ENCODE measurements around the gene KIF7. TPM values are rescaled to one million over a fixed set of nuclear protein-coding genes. Genes with fewer than 3 reads are reported as not detected.
A peak's percentile ranks its signal among the peaks of the same experiment; 100 is the strongest.

The KIF7 gene
- total and polyA plus RNA-seq, 2 of the 4 experiments (the other 2 are of a cell fraction), result 5.0 to 9.0 TPM

GRCh38 chr15:89704411-89704810, 49.1 kb upstream of the KIF7 start:
- intact Hi-C loops (cut with micrococcal nuclease) (no loop called here), dilution Hi-C loops (cut with HindIII; ENCODE audit: low sequenced_read_pairs, unreplicated experiment) (no loop called here), in situ Hi-C loops (cut with MboI; ENCODE audit: low sequenced_read_pairs) (no loop called here)
- H2AK5ac ChIP-seq (ENCODE audit: low read depth, low read length), result no peak overlapping the region
- H3K23ac ChIP-seq (ENCODE audit: low read depth, low read length), result no peak overlapping the region
- no peaks in the 10 kb centered on the region for H3K4me1 ChIP-seq (ENCODE audit: control insufficient read depth, insufficient read depth, low read length)
- no peak overlapping the region for H3K4me3 ChIP-seq (ENCODE audit: insufficient read depth, low read depth, low read length)
- H3K36me3 ChIP-seq (ENCODE audit: control insufficient read depth, insufficient read depth, low read length), result no peaks in the 10 kb centered on the region
- H2BK120ac ChIP-seq (ENCODE audit: low read depth, low read length), result no peak overlapping the region
- BruUV-seq (replicated peaks), result no TSS peak
- TF ChIP-seq MXI1 (IDR thresholded peaks at IDR 0.05; ENCODE audit: borderline replicate concordance, low read depth, low read length), result no peak
- no peak for TF ChIP-seq CHD1 (IDR thresholded peaks at IDR 0.05; ENCODE audit: low read depth, low read length)
- TF ChIP-seq BHLHE40 (IDR thresholded peaks at IDR 0.05; ENCODE audit: low read depth, low read length), result no peak
- no peak for TF ChIP-seq SMC3 (IDR thresholded peaks at IDR 0.05; ENCODE audit: low read depth, low read length)
- TF ChIP-seq NFE2L2 (IDR thresholded peaks at IDR 0.05; ENCODE audit: low read depth, low read length), result no peak
- TF ChIP-seq MAFK (IDR thresholded peaks at IDR 0.05; ENCODE audit: low read depth, low read length), result no peak
- TF ChIP-seq RFX5 (IDR thresholded peaks at IDR 0.05; ENCODE audit: low read depth, low read length), result no peak
- no peak for TF ChIP-seq MAZ (IDR thresholded peaks at IDR 0.05; ENCODE audit: borderline replicate concordance, low read depth, low read length)
- no peak for TF ChIP-seq RCOR1 (IDR thresholded peaks at IDR 0.05; ENCODE audit: insufficient replicate concordance, low read length)
- TF ChIP-seq CTCF (conservative IDR thresholded peaks at IDR 0.05; ENCODE audit: low read depth, low read length), result no peak
- no peak for TF ChIP-seq RAD21 (IDR thresholded peaks at IDR 0.05; ENCODE audit: low read length)
- no peak for TF ChIP-seq ELK1 (IDR thresholded peaks at IDR 0.05; ENCODE audit: borderline replicate concordance, low read depth, low read length)
- no peak for TF ChIP-seq FOS (IDR thresholded peaks at IDR 0.05; ENCODE audit: low read depth, low read length)
- H2BK5ac ChIP-seq (ENCODE audit: low read depth, low read length, poor library complexity, severe bottlenecking), result no peak overlapping the region
- H3K18ac ChIP-seq (ENCODE audit: low read depth, low read length), result no peak overlapping the region
- H4K91ac ChIP-seq (ENCODE audit: insufficient read depth, low read depth, low read length), result no peak overlapping the region
- no peak overlapping the region for H3K56ac ChIP-seq (ENCODE audit: extremely low read depth, insufficient read depth, low read length)
- H3K27me3 ChIP-seq (ENCODE audit: control insufficient read depth, insufficient read depth, low read length), result peaks cover 47% of the 10 kb centered on the region
- no peak overlapping the region for H2BK20ac ChIP-seq (ENCODE audit: low read depth, low read length)
- no peak overlapping the region for H3K4ac ChIP-seq (ENCODE audit: low read depth, low read length)
- no peak overlapping the region for H2AFZ ChIP-seq (replicated peaks; ENCODE audit: low read length, poor library complexity)
- DNase-seq (peak; percentile 1), ATAC-seq (ENCODE audit: low read depth) (no peak)
- no peaks in the 10 kb centered on the region for H3K9me3 ChIP-seq (ENCODE audit: control insufficient read depth, insufficient read depth, low read length)
- ChIA-PET POLR2A (ENCODE audit: unreplicated experiment) (no interaction called here), CTCF (no interaction called here)
- no peak overlapping the region for H3K4me2 ChIP-seq (ENCODE audit: low read depth, low read length)
- no peak overlapping the region for H2AK9ac ChIP-seq (replicated peaks; ENCODE audit: low read depth, low read length, poor library complexity)
- no peak overlapping the region for H3K27ac ChIP-seq (ENCODE audit: insufficient read depth, low read length)
- H2BK15ac ChIP-seq (ENCODE audit: low read depth, low read length), result no peak overlapping the region
- H3K9ac ChIP-seq (ENCODE audit: low read depth, low read length), result no peak overlapping the region
- H3K9me1 ChIP-seq (ENCODE audit: insufficient read depth, low read length), result no peaks in the 10 kb centered on the region
- H4K20me1 ChIP-seq (ENCODE audit: insufficient read depth, low read length), result no peaks in the 10 kb centered on the region
- no peak overlapping the region for H4K8ac ChIP-seq (ENCODE audit: low read depth in 2 of 2, low read length in 2 of 2)
- no peak overlapping the region for H4K5ac ChIP-seq (ENCODE audit: low read depth, low read length)
- no peaks in the 10 kb centered on the region for H3K79me1 ChIP-seq (ENCODE audit: low read depth in 1 of 2, low read length in 2 of 2)
- no peak overlapping the region for H3K14ac ChIP-seq (replicated peaks; ENCODE audit: low read depth, low read length)
